Naive thymus-derived CD4-positive, alpha-beta T cell (primary cell): ENCODE data around the gene BOLA2B. TPM values are rescaled to one million over a fixed set of nuclear protein-coding genes. Genes with fewer than 3 reads are reported as not detected.
"Not testable (repeated sequence)": the region's sequence is repeated elsewhere in the genome, so short reads cannot be mapped to it uniquely, and the experiment has no call there.

ENCODE experiments used
- ATAC-seq: fragments of 150-1000 bp; cut with Tn5 transposase; 2 replicates; pipeline ENCODE4 v1.10.0; 2021; ENCODE audit warnings: mild to moderate bottlenecking, moderate library complexity
- CTCF ChIA-PET: fragments of 350-600 bp; sonication (Branson Sonifier 250); formaldehyde crosslinking; loops from one replicate; lab custom pipeline; 2021; ENCODE audit warnings: antibody characterized with exemption; lab: Charles Lee
- POLR2A ChIA-PET: fragments of 350-600 bp; sonication (Branson Sonifier 250); formaldehyde crosslinking; loops from one replicate; lab custom pipeline; 2021; ENCODE audit warnings: antibody characterized with exemption, inconsistent platforms; lab: Charles Lee
- DNase-seq, 9 donors: peaks; one replicate each; pipeline versions ENCODE4 v3.0.0 to v3.0.0-alpha.2; 2020 to 2022; ENCODE audit warnings: mixed read lengths in 1 of 9
- H3K27ac ChIP-seq: one replicate; pipeline ENCODE4 v1.7.0; 2013; ENCODE audit warnings: mild to moderate bottlenecking, low read depth, low read length, moderate library complexity
- H3K27me3 ChIP-seq, 2 donors: one replicate each; pipeline ENCODE4 v1.7.0; 2013; ENCODE audit warnings: low read length in 2 of 2, mild to moderate bottlenecking in 2 of 2, moderate library complexity in 2 of 2; ENCODE audit not compliant: control insufficient read depth in 2 of 2, insufficient read depth in 2 of 2
- H3K36me3 ChIP-seq, 3 experiments: 1 replicate in 2 of 3; 2 replicates in 1 of 3; pipeline ENCODE4 v1.7.0; 2013; ENCODE audit warnings: low read length in 3 of 3, mild to moderate bottlenecking in 3 of 3, moderate library complexity in 1 of 3; ENCODE audit not compliant: insufficient read depth in 3 of 3, control insufficient read depth in 2 of 3
- H3K4me1 ChIP-seq, 2 donors: one replicate each; pipeline ENCODE4 v1.7.0; 2013; ENCODE audit warnings: low read length in 2 of 2, mild to moderate bottlenecking in 2 of 2, moderate library complexity in 1 of 2; ENCODE audit not compliant: control insufficient read depth in 2 of 2, insufficient read depth in 2 of 2
- H3K4me3 ChIP-seq: 2 replicates; pipeline ENCODE4 v1.7.0; 2013; ENCODE audit warnings: mild to moderate bottlenecking, low read length
- H3K9me3 ChIP-seq, 3 experiments: 1 replicate in 2 of 3; 2 replicates in 1 of 3; pipeline ENCODE4 v1.7.0; 2013; ENCODE audit warnings: low read length in 3 of 3; ENCODE audit not compliant: control insufficient read depth in 2 of 3
- H3K27ac Mint-ChIP-seq, 9 donors: one replicate each; pipeline ENCODE4 v1.8.0; 2020 to 2022; ENCODE audit warnings: mixed read lengths in 9 of 9, mild to moderate bottlenecking in 8 of 9, moderate library complexity in 5 of 9, inconsistent platforms in 2 of 9
- H3K27me3 Mint-ChIP-seq, 5 donors: one replicate each; pipeline ENCODE4 v1.8.0; 2021 to 2022; ENCODE audit warnings: mixed read lengths in 5 of 5, mild to moderate bottlenecking in 1 of 5
- H3K36me3 Mint-ChIP-seq, 5 donors: one replicate each; pipeline ENCODE4 v1.8.0; 2020 to 2022; ENCODE audit warnings: mixed read lengths in 5 of 5, mild to moderate bottlenecking in 3 of 5, inconsistent platforms in 1 of 5
- H3K4me1 Mint-ChIP-seq, 7 donors: one replicate each; pipeline ENCODE4 v1.8.0; 2020 to 2022; ENCODE audit warnings: mixed read lengths in 7 of 7, mild to moderate bottlenecking in 3 of 7, inconsistent platforms in 1 of 7
- H3K4me3 Mint-ChIP-seq, 10 donors: one replicate each; pipeline ENCODE4 v1.8.0; 2020 to 2022; ENCODE audit warnings: mild to moderate bottlenecking in 10 of 10, mixed read lengths in 10 of 10, moderate library complexity in 6 of 10, inconsistent platforms in 2 of 10
- H3K9me3 Mint-ChIP-seq, 11 donors: one replicate each; pipeline ENCODE4 v1.8.0; 2020 to 2022; ENCODE audit warnings: mixed read lengths in 11 of 11, mild to moderate bottlenecking in 4 of 11, inconsistent platforms in 1 of 11, moderate library complexity in 1 of 11
- intact Hi-C, 2 donors: fragments of 100-400 bp; cut with micrococcal nuclease; formaldehyde crosslinking; loops; one replicate each; pipeline ENCODE4 v1.15.1; 2023
- polyA plus RNA-seq, 2 donors: library from polyadenylated mRNA; unstranded; fragments of 300-500 nt; fragmentation: Illumina TruSeq; gene quantifications; one replicate each; pipeline ENCODE4 v1.2.3, GENCODE V29; 2021
- total RNA-seq, 6 experiments: library from RNA in 5 of 6; stranded (reverse) in 5 of 6; gene quantifications; 1 replicate in 5 of 6; 2 replicates in 1 of 6; pipeline ENCODE4 v1.2.3 and lab custom pipeline; 2021 to 2026

BOLA2B gene
- total and polyA plus RNA-seq, 7 experiments from 2014 or later, result 51.3 to 205 (median 72.1) TPM

DNA sequence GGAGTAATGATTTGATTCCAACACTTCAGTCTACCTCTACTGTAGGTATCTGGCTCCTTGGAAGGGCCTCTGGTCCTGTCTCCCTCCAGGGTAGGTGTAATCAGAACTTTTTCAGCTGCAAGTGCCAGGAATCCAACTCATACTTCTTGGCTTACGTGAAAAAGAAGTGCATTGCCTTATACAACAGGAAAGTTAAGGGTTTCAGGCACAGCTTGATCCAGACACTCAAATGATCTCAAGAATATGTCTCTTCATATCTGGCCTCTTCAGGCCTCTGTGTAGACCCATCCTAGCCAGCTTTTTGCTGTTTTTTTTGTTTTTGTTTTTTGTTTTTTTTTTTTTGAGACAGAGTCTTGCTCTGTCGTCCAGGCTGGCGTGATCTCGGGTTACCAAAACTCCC is 14.3 kb downstream of the BOLA2B start:
- Histone ChIP-seq H3K9me3 (no peaks in the 10 kb centered on the region), H3K36me3 (peaks cover 0 to 3% (median 2%) of the 10 kb centered on the region in 3 experiments), H3K4me1 (peaks cover 9% of the 10 kb centered on the region in 2 donors), H3K27ac (no peak overlapping the region), H3K27me3 (no peaks in the 10 kb centered on the region), H3K4me3 (no peak overlapping the region)
- DNase-seq (no peak), ATAC-seq (no peak)
- intact Hi-C loops, result no loop called here
- ChIA-PET CTCF (interaction anchor here (0.6 kb wide), 1 partner anchor 83 kb away, joined by 3 read pairs; no protein-coding TSS in a partner anchor), POLR2A (interaction anchor here (0.5 to 1.5 kb wide), 5 partner anchors 8 to 353 kb away, joined by 3 to 5 read pairs (median 3); no protein-coding TSS in a partner anchor)
- H3K27me3 Mint-ChIP-seq, result no peaks in the 10 kb centered on the region
- H3K4me3 Mint-ChIP-seq, result no peak overlapping the region
- peaks cover 5 to 16% (median 14%) of the 10 kb centered on the region in 7 donors for H3K4me1 Mint-ChIP-seq
- peaks cover 0 to 4% (median 1%) of the 10 kb centered on the region in 5 donors for H3K36me3 Mint-ChIP-seq
- no peak overlapping the region for H3K27ac Mint-ChIP-seq
- H3K9me3 Mint-ChIP-seq, result no peaks in the 10 kb centered on the region

GRCh38 chr16:30176876-30177275 is 16.6 kb downstream of the BOLA2B start:
- intact Hi-C loops, H3K9me3 Mint-ChIP-seq, H3K4me1 ChIP-seq, H3K36me3 ChIP-seq, H3K27me3 ChIP-seq, ATAC-seq, H3K4me3 ChIP-seq, DNase-seq, H3K27ac ChIP-seq, H3K4me1 Mint-ChIP-seq, H3K4me3 Mint-ChIP-seq, CTCF ChIA-PET, H3K27me3 Mint-ChIP-seq, H3K9me3 ChIP-seq, H3K36me3 Mint-ChIP-seq: not testable (repeated sequence)
- peak overlapping the region in 1 of 9 donors; percentile 38 for H3K27ac Mint-ChIP-seq
- POLR2A ChIA-PET, result interaction anchor here (0.7 kb wide), 1 partner anchor 85 kb away, joined by 6 read pairs; no protein-coding TSS in a partner anchor

- Mint-ChIP-seq H3K4me3 (no peak overlapping the region), H3K27me3 (no peaks in the 10 kb centered on the region), H3K36me3 (no peaks in the 10 kb centered on the region), H3K9me3 (peaks cover 0 to 2% (median 0%) of the 10 kb centered on the region in 11 donors), H3K4me1 (peaks cover 0 to 3% (median 0%) of the 10 kb centered on the region in 7 donors), H3K27ac (no peak overlapping the region)
- Histone ChIP-seq H3K36me3 (no peaks in the 10 kb centered on the region), H3K9me3 (no peaks in the 10 kb centered on the region), H3K4me3 (no peak overlapping the region), H3K27ac (no peak overlapping the region), H3K4me1 (no peaks in the 10 kb centered on the region), H3K27me3 (no peaks in the 10 kb centered on the region)
- ATAC-seq (no peak), DNase-seq (no peak)
- POLR2A ChIA-PET, result interaction anchor here (0.6 to 0.7 kb wide), 2 partner anchors 69 to 361 kb away, joined by 3 to 4 read pairs; no protein-coding TSS in a partner anchor
- CTCF ChIA-PET, result no interaction called here
- intact Hi-C loops, result no loop called here
These were observed 20.4 kb downstream of the BOLA2B start for GRCh38 chr16:30173054-30173453.

DNA sequence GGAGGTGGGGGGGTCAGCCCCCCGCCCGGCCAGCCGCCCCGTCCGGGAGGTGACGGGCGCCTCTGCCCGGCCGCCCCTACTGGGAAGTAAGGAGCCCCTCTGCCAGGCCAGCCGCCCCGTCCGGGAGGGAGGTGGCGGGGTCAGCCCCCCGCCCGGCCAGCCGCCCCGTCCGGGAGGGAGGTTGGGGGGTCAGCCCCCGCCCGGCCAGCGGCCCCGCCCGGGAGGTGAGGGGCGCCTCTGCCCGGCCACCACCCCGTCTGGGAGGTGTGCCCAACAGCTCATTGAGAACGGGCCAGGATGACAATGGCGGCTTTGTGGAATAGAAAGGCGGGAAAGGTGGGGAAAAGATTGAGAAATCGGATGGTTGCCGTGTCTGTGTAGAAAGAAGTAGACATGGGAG is 23.3 kb downstream of the BOLA2B start:
- POLR2A ChIA-PET, H3K4me3 Mint-ChIP-seq, H3K36me3 Mint-ChIP-seq, H3K36me3 ChIP-seq, ATAC-seq, H3K27ac ChIP-seq, H3K4me3 ChIP-seq, H3K9me3 ChIP-seq, H3K27me3 ChIP-seq, H3K4me1 ChIP-seq, intact Hi-C loops, CTCF ChIA-PET, H3K27ac Mint-ChIP-seq, H3K9me3 Mint-ChIP-seq, H3K27me3 Mint-ChIP-seq, DNase-seq: not testable (repeated sequence)
- peaks cover 14 to 26% (median 23%) of the 10 kb centered on the region in 7 donors for H3K4me1 Mint-ChIP-seq

DNA sequence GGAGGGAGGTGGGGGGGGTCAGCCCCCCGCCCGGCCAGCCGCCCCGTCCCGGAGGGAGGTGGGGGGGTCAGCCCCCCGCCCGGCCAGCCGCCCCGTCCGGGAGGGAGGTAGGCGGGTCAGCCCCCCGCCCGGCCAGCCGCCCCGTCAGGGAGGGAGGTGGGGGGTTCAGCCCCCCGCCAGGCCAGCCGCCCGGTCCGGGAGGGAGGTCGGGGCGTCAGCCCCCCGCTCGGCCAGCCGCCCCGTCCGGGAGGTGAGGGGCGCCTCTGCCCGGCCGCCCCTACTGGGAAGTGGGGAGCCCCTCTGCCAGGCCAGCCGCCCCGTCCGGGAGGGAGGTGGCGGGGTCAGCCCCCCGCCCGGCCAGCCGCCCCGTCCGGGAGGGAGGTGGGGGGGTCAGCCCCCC is 24.1 kb downstream of the BOLA2B start:
- H3K27me3 ChIP-seq, H3K4me3 Mint-ChIP-seq, H3K27ac ChIP-seq, H3K27ac Mint-ChIP-seq, H3K27me3 Mint-ChIP-seq, DNase-seq, H3K9me3 ChIP-seq, H3K36me3 Mint-ChIP-seq, H3K9me3 Mint-ChIP-seq, H3K4me1 ChIP-seq, H3K4me3 ChIP-seq, POLR2A ChIA-PET, H3K36me3 ChIP-seq, intact Hi-C loops, CTCF ChIA-PET, ATAC-seq: not testable (repeated sequence)
- peaks cover 20 to 33% (median 26%) of the 10 kb centered on the region in 7 donors for H3K4me1 Mint-ChIP-seq

DNA sequence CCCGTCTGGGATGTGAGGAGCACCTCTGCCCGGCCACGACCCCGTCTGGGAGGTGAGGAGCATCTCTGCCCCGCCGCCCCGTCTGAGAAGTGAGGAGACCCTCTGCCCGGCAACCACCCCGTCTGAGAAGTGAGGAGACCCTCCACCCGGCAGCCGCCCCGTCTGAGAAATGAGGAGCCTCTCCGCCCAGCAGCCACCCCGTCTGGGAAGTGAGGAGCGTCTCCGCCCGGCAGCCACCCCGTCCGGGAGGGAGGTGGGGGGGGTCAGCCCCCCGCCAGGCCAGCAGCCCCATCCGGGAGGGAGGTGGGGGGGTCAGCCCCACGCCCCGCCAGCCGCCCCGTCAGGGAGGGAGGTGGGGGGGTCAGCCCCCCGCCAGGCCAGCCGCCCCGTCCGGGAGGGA is 24.7 kb downstream of the BOLA2B start:
- peaks cover 20 to 33% (median 28%) of the 10 kb centered on the region in 7 donors for H3K4me1 Mint-ChIP-seq
- H3K36me3 ChIP-seq, H3K27me3 Mint-ChIP-seq, H3K4me1 ChIP-seq, DNase-seq, intact Hi-C loops, H3K36me3 Mint-ChIP-seq, H3K9me3 ChIP-seq, H3K27ac Mint-ChIP-seq, H3K9me3 Mint-ChIP-seq, H3K4me3 Mint-ChIP-seq, H3K4me3 ChIP-seq, CTCF ChIA-PET, POLR2A ChIA-PET, H3K27me3 ChIP-seq, ATAC-seq, H3K27ac ChIP-seq: not testable (repeated sequence)

DNA sequence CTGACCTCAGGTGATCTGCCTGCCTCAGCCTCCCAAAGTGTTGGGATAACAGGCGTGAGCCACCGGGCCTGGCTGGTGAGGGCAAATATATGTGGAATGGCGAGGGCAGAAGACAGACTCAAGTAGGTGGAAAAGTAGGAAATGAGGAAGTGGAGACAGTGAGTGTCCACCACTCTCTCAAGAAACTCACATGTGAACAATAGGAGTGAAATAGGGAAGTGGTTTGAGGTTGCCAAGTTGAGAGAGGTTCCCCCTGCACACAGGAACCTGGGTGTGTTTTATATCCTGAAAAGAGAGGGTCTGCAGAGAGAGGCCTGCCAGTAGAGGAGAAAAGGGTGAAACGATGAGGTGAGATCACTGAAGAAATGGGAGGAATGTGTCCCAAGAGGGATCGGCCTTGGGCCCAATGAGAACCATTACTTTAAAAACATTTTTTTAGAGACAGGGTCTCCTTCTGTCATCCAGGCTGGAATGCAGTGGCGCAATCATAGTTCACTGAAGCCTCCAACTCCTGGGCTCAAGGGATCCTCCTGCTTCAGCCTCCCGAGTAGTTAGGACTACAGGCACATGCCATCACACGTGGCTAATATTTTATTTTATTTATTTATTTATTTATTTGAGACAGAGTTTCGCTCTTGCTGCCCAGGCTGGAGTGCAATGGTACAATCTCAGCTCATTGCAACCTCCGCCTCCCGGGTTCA is 27.1 kb downstream of the BOLA2B start:
- ChIA-PET POLR2A (no interaction called here), CTCF (no interaction called here)
- peaks cover 20 to 45% (median 37%) of the 10 kb centered on the region in 7 donors for H3K4me1 Mint-ChIP-seq
- Histone ChIP-seq H3K27me3 (no peaks in the 10 kb centered on the region), H3K4me3 (no peak overlapping the region), H3K27ac (no peak overlapping the region), H3K9me3 (no peaks in the 10 kb centered on the region), H3K36me3 (no peaks in the 10 kb centered on the region), H3K4me1 (no peaks in the 10 kb centered on the region)
- DNase-seq (peak in 1 of 9 donors; percentile 30), ATAC-seq (peak; percentile 86)
- H3K27ac Mint-ChIP-seq, result peak overlapping the region in 8 of 9 donors; percentile 65 to 87 (median 76)
- peaks cover 0 to 2% (median 0%) of the 10 kb centered on the region in 11 donors for H3K9me3 Mint-ChIP-seq
- peaks cover 0 to 4% (median 0%) of the 10 kb centered on the region in 5 donors for H3K36me3 Mint-ChIP-seq
- intact Hi-C loops, result no loop called here
- no peaks in the 10 kb centered on the region for H3K27me3 Mint-ChIP-seq
- peak overlapping the region; percentile 43 to 84 (median 57) for H3K4me3 Mint-ChIP-seq
